ENCODE results near the gene TGFBR1. TPM values are rescaled to one million over a fixed set of nuclear protein-coding genes. Genes with fewer than 3 reads are reported as not detected.

Gene TGFBR1
- total RNA-seq, 1 donor from 2014 or later: 44.2 TPM

GRCh38 chr9:99137225-99137624, 32.3 kb downstream of the TGFBR1 start:
- DNase-seq: no peak

- no peak for DNase-seq
Observed at GRCh38 chr9:99137891-99138290, 33.0 kb downstream of the TGFBR1 start.

- no peak for DNase-seq
Observed at GRCh38 chr9:99138424-99139284, 33.7 kb downstream of the TGFBR1 start.

- DNase-seq: no peak
Observed at GRCh38 chr9:99139868-99140267, 35.0 kb downstream of the TGFBR1 start.

GRCh38 chr9:99140685-99141314, 35.9 kb downstream of the TGFBR1 start:
- DNase-seq: peak; percentile 58

DNA sequence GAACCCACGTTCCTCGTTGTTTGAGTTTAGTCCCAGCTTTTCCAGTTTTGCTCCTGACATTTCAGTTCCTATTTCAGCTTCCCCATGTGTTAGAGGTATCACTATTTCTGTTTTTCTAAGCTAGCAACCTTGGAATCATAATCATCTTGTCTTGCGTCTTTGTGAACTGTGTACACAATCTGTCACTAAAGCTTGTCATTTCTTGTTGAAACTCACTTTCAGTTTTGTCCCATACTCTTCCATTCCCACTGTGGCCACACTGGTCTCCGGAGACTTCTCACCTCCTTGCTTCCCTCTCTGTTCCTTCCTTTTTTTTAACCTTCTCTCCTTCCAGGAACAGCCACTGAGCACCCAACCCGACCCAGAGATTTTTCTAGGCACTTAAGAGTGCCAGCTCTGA, 36.9 kb downstream of the TGFBR1 start:
- DNase-seq: no peak

DNA sequence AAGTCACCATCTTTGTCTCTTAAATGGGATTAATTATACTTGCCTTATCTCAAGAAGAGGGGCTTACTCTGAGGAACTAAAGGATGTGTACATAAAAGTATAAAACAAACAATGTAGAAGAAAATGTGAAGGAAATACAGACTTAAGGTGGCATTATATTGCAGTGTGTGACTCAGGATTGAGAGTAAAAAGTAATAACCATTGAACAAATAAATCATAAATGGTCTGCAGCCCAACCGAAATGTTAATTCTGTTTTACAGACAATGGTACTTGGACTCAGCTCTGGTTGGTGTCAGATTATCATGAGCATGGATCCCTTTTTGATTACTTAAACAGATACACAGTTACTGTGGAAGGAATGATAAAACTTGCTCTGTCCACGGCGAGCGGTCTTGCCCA, 37.4 kb downstream of the TGFBR1 start:
- no peak for DNase-seq

GRCh38 chr9:99143655-99144054, 38.7 kb downstream of the TGFBR1 start:
- no peak for DNase-seq

GRCh38 chr9:99144966-99145365, 40.1 kb downstream of the TGFBR1 start:
- no peak for DNase-seq

- no peak for DNase-seq
Observed at GRCh38 chr9:99146574-99146973, 41.7 kb downstream of the TGFBR1 start.

- DNase-seq: no peak
Observed at GRCh38 chr9:99147177-99147576, 42.3 kb downstream of the TGFBR1 start.

GRCh38 chr9:99150451-99151171, 45.7 kb downstream of the TGFBR1 start:
- DNase-seq: no peak

GRCh38 chr9:99154356-99154755, 49.4 kb downstream of the TGFBR1 start:
- no peak for DNase-seq

- no peak for DNase-seq
Observed at GRCh38 chr9:99155736-99156135, 50.8 kb downstream of the TGFBR1 start.

DNA sequence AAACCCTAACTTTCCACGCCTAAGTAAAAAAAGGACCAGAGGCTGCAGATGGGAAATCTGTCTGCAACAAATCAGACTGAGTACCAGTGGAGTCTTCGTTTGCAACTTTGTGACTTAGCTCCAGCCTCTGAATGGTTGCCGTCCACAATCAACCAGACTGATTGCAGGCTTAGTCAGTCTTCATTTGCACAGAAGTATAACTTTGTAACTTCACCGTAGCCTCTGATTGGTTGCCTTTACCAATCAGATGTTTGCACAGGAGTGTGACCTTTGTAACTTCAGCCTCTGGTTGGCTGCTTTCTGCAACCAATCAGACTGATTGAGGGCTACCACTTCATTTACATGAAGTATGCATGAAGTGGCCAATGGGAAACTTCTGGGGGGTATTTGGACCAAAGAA, 53.7 kb downstream of the TGFBR1 start:
- DNase-seq: no peak

GRCh38 chr9:99160173-99160572, 55.3 kb downstream of the TGFBR1 start:
- no peak for DNase-seq

- DNase-seq: peak; percentile 54
Observed at GRCh38 chr9:99162759-99163364, 57.9 kb downstream of the TGFBR1 start.

GRCh38 chr9:99166149-99166548, 61.2 kb downstream of the TGFBR1 start:
- no peak for DNase-seq

GRCh38 chr9:99167119-99167518, 62.2 kb downstream of the TGFBR1 start:
- DNase-seq: no peak

DNA sequence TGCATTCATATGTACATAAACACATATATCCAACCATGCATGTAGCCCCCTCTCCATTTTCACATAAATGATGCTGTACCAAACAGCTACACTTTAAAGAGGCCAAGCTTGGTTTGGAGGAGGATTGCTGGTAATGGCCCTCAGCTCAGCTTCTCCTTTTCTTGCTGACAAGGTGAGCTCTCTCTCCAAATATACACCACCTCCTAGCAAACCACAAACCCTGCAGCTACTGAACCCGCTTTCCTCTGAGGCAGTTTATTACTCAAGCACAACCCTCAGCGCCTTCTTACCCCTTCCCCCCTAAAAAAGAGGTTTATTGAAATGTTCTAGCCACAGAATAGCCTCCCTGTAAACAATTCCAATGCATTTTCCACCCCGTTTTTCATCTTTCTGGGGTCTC, 62.8 kb downstream of the TGFBR1 start:
- no peak for DNase-seq

DNA sequence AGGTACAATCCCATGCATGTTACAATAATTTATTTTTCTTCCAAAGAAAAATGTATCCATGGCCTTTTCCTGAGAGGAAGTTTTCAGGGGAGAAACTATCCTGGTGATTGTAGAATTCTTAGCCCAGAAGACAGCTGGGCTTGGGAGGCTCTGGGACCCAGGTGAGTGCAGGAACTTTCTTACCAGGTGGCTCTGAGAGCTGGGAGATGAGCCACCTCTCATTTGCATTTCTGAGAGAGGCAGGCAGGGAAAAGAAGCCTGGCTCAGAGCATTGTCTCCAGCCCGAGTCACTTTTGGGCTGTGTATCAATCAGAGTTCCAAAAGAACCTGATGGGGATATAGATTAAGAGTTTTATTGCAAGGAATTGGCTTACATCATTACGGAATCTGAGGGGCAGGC, 64.2 kb downstream of the TGFBR1 start:
- no peak for DNase-seq

DNA sequence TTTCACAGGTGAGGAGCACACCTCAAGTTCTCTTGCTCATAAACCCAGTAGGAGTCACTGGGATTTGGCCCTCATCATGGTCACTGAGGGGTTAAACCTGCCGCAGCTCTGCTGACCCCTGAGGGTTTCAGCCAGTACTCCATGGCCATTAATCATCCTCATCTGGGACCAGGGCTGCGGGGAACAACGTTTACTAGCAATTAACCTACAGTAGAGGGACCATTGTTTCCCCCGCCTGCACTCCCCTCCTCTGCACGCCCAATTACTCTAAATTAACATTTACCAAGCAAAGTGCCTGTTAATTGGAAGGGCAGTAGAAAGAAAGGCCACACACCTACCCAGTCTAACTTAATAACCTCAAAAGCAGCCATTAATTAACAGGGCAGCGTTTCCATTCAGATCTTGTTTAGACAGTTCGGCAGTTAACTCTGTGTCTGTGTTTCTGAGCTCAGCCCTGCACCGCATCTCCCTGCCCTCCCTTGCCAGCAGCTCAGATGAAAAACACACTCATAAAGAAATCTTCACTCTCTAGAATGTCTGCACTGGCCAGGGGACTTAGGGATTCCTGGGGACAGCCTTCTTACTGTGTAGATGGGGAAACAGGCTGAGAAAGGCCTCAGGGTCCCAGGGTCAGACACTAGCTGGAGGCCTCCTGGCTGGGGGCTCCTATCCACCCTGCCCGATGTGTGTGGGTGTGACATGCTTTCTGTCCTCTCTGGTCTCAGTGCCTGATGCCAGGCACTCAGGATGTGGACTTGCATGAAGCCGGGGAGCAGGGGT, 65.3 kb downstream of the TGFBR1 start:
- DNase-seq: no peak
